ENCODE data around the gene TEKT2.

Gene TEKT2

DNA sequence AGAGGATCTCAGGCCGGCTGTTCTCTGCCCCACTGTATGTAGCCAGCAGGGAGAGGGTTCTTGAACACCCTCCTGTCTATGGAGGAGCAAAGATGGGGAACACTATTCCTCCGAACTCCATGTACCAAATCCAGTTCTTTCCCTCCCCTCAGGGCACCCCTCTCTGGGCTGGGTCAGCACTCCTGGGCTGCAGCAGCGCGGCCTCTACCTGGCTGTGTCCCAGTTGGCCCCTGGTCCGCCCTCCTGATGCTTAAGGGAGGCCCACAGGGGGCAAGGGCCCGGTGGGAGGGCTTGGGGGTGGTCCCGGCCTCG is 4.3 kb downstream of the TEKT2 start:
- peak; percentile 10 to 19 for ATAC-seq

- ATAC-seq: peak; percentile 90 to 92
These were observed 4.9 kb downstream of the TEKT2 start, which contains the start of gene ADPRS for GRCh38 chr1:36088577-36089392. ADPRS (plus strand) TSS chr1:36088892; CDS start chr1:36088905, 13 bp downstream.

DNA sequence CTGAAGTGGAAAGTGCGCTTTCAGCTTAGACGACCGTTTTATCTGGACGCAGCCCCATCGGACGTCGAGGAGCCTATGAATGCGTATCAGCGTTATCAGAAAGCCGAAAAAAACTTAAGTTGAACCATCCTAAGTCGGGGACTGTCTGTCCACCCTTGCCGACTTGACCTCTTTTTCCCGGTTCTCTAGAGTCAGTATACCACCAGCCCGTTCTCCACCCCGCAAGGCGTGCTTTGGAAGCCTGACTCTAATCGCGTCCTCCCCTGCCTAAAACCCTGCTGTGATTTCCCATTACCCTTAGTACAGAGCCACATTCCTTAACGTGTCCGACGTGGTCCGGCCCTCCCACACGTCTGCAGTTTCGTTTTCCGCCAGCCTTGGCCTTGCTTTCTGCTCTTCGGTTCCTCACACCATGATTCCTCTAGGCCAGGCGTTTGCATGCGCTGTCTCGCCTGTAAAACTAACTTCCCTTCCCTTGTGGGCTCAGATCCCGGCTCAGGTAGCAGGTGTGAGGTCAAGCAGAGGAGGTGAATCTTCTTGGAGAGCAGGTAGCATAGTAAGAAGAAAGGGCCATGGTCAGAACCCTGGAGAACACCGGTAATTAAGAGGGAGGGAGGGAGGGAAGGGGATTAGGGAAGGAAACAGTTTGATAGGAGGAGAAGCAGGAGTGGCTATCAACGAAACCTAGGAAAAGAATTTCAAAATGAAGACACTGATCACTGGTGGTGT is 5.7 kb downstream of the TEKT2 start:
- no peak for ATAC-seq

DNA sequence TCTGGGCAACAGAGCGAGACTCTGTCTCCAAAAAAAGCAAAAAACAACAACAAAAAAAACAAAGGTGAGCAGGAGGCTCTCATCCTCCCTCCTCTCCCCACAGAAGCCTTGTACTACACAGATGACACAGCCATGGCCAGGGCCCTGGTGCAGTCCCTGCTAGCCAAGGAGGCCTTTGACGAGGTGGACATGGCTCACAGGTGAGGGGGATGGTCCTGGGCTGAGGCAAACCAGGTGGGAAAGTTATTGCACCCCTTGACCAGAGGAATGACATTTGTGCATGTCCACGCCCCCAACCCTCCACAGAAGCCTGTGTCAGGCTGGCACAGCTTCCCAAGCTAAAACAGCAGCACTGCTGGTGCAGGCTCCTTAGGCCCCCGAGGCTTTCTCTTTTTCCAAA is 7.2 kb downstream of the TEKT2 start:
- ATAC-seq: no peak

- no peak for ATAC-seq
These were observed 7.8 kb downstream of the TEKT2 start for GRCh38 chr1:36091698-36092097.

DNA sequence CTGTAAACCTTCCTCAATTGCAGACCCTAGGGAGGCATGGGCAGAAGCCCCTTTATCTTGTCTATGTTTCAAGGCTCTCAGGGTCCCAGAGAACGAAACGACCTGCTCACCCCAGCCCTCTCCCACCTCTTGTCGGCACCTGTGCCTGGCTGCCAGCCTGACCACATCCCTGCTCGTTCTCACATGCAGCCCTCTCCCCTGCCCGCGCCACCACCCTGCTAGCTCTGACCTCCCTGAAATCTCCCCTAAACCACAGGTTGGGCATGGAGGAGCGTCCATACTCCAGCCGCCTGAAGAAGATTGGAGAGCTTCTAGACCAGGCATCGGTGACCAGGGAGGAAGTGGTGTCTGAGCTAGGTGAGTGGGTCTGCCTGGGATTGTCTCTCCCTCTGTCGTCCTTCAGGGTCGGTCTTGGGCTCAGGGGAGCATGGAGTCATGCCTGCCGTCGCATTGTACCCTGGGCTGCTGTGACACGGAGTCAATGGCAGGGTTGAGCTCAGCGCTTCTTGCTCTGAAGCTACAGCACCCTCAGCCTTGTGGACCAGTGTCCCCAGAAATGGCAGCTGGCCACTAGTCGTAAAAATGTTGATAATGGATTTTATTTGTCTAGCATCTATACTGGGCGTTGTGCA is 8.4 kb downstream of the TEKT2 start:
- ATAC-seq: no peak

DNA sequence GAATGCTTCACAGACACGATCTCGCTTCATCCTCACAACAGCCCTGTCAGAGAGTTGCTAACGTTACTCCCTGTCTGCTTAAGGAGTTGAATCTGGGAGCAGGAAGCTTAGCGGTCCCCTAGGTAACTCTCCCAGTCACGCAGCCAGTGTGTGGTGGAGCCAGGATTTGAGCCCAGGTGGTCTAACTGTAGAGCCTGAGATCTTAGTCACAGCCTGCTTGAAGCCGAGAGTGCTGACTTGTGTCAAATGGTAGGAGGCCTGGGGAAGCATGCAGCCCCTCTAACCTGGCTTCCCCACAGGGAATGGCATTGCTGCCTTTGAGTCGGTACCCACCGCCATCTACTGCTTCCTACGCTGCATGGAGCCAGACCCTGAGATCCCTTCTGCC is 8.9 kb downstream of the TEKT2 start:
- no peak for ATAC-seq

- ATAC-seq: no peak
These were observed 9.3 kb downstream of the TEKT2 start for GRCh38 chr1:36093226-36093625.

DNA sequence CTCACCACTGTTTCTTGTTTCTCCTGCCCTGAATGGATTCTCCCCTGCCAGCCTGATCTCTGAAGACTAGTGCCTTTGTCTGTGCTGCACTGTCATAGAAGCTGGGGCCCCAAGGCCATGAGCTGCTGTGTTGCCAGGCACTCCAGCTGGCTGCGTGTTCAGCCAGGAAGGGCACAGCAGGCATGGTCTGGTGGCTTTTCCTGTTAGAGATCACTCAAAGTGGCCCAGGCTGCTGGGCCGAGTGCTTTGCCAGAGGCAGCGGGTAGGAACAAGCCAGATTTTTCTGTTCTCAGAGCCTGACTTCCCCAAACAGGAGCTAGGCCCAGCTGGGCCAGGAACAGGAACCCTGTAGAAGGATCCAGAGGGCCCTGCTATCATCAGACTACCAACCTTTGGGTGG is 10.0 kb downstream of the TEKT2 start:
- ATAC-seq: no peak

DNA sequence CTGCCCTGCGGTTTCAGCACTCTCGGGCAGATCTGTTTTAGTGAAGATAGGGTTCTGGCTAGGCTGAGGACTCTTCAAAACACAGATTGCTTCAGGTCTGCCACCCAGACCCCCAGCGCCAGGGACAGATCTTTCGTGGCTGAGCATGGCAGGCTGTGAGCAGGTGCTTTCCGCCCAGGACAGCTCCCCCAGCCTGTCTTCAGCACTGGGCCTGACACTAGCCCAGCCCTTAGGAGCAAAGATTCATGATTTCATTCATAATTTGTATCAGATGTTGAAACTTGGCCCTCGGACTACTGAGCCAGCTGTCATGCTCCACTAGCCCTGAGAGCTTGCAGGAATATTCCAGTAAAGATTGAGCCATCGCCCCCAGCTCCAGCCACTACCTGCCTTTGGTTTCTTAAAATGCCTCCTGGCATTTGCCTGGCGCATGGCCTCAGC is 10.7 kb downstream of the TEKT2 start:
- no peak for ATAC-seq

DNA sequence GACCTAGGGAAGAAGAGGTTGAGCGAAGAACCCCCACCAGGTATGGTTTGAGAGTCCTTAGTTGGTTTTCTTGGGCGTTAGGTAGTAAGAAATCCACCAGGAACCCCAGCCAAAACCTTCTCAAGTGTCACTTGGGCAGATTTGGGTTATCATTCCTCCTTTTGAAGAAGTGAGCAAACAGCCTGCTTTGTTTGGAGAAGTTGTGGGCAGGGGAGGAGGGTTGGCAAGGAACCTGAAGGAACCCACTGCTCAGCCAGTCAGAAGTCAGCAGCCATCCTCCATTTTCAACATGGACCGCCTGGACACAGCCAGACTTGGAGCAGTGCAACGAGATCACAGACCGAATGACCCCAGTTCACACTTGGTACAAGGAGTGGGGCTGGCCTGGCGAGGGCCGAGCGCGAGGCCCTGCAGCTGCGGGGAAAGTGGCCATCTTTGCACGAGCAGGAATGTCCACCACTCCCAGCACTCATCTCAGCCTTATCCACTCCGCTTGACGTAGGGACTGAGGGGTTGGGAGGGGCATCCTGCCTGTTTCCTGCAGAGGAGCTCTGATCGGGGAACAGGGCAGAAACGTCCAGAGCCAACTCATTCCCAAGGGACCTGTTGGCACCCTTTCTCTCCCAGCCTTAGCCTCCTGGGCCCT is 12.0 kb downstream of the TEKT2 start:
- ATAC-seq: no peak

GRCh38 chr1:36096500-36097432 is 12.9 kb downstream of the TEKT2 start:
- no peak for ATAC-seq

DNA sequence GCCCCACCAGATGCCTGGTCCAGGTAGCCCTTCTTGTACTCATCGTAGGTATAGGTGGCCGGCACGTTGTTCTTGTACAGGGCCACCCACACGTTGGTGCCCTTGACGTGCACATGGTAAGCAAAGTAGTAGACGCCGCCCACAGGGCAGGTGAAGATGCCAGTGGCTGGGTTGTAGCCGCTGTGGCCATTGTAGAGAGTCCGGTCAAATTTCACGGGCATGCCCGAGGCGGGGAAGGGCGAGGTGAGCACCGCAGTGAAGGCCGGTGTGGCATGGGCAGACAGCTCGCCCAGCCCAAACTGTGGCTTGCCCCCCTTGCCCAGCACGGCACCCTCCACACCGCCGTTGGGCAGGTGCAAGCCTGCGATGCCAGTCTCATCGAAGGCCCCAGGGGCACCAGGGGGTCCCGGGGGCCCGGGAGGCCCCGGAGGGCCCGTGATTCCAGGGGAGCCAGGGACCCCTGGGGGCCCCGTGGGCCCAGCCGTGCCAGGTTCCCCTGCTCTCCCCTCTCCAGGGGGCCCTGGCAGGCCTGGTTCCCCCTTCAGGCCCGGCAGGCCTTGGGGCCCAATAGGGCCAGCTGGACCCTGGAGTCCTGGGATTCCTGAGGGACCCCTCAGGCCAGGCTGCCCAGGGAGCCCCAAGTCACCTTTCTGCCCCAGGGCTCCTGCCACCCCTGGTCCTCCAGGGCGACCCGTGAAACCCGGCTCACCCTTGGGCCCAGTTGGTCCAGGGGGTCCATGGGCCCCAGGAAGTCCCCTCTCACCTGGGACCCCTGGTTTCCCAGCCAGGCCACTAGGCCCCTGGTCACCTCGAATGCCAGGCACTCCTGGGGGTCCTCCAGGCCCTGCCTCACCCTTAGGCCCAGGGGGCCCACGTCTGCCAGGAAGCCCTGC is 14.0 kb downstream of the TEKT2 start:
- ATAC-seq: no peak

- ATAC-seq: no peak
These were observed 14.9 kb downstream of the TEKT2 start for GRCh38 chr1:36098650-36099365.

DNA sequence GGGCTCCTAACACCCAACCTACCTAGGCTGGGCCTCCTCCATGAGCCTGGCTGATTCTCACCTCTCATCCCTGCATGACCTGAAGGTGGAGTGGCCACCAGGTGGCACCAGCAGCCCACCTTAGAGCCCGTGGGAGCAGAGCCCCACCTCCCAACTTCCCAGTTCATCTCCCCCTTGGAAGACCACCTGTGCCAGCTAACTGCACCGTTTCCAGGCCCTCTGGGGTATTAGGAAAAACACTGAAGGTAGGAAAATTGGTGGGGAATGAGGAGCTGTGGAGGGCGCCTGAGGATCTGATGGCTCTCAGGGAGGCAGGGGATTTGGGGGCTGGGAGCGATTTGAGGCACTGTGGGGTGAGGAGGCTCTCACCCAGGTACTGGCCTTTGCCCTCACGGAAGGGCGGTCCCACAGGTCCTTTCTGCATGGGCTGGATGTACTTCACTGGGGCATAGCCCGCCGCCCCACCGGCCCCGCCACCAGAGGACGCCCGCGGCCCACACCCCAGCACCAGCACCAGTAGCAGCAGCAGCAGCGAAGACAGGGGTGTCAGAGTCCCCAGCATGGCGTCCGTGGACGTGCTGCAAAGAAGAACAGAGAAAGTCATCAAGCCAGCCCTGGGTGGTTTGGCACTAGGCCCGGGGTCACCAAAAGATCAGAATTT is 15.9 kb downstream of the TEKT2 start:
- peak; percentile 80 to 88 for ATAC-seq

DNA sequence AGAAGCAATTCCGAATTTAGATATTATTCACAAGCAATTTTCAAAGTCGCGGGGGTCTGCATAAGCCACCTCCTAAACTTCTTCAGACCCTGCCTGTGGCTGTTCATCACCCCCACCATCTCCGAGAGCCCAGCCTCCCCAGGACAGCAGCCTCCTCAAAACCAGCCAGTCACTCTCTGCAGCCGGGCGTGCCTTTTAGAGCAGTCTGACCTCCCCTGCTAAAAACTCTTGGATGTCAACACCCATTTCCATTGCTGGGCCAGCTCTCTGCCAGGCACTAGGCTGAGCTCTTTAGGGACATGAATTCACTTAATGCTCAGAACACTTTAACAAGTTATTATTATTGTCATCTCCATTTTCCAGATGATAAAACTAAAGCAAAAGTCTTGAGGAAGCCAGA is 16.5 kb downstream of the TEKT2 start:
- ATAC-seq: no peak

DNA sequence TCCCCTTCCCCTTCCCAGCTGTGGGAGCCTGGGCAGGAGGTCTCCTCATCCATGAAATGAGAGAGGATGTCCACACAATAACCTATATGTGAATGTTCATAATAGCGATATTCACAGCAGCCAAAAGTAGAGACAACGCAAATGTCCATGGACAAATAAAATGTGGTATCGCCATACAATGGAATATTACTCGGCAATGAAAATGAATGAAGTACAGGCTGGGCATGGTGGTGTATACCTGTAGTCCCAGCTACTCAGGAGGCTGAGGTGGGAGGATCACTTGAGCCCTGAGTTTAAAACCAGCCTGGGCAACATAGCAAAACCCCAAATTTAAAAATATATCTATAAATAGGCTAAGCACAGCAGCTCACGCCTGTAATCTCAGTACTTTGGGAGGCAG is 17.7 kb downstream of the TEKT2 start:
- ATAC-seq: no peak

DNA sequence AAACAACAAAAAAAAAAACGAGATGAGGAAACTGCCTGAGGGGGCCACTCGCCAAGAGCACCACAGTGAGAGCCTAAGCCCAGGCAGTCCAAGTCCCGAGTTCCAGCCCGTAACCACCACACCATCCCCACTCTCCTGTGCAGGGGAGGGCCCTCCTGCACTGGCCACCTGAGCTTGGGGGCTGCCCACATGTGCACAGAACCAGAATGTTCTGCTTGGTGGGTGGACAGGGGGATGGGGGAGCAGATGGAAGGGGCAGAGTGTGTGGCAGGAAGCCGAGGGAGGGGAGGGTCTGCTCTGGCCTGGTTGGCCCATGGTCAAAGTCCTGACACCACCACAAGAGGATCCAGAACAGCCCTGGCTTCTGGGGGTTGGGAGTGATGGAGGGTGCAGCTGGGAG is 22.4 kb downstream of the TEKT2 start:
- no peak for ATAC-seq

DNA sequence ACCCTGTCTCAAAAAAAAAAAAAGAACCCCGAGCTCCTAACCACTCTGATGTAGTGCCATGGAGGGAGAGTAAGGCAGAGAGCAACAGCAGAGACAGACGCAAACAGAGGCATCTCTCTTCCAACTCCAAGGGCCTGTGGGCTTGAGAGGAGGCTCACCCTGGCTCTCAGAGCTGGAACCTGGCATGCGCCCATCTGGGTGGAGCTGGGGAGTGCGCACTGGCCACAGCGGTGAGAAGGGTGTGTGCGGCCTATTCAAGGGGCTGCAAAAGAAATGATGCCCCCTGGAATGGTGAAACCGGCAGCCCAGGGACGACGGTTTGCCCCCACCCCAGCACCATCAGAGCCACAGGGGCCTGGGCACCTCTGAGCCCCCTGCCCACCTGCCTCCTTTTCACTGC is 23.5 kb downstream of the TEKT2 start:
- no peak for ATAC-seq

GRCh38 chr1:36108314-36108713 is 24.4 kb downstream of the TEKT2 start:
- no peak for ATAC-seq

Measured in activated CD4-positive, CD25-positive, alpha-beta regulatory T cell treated with anti-CD3 and anti-CD28 coated beads, Interleukin-2, amount 50 U/mL, for 24 hours (primary cell).